ENCODE data around the gene AMPD3. TPM values are rescaled to one million over a fixed set of nuclear protein-coding genes. Genes with fewer than 3 reads are reported as not detected.

AMPD3 gene
- total RNA-seq, 1 experiment from 2014 or later: 5.9 TPM

GRCh38 chr11:10418950-10419310, 36.1 kb upstream of the AMPD3 start:
- Histone ChIP-seq H3K4me2 (ENCODE audit: insufficient read depth, insufficient read length, low read length) (no peak overlapping the region), H2BK12ac (ENCODE audit: insufficient read length, low read depth, low read length) (no peak overlapping the region), H3K9me3 (ENCODE audit: control insufficient read depth, low read depth, low read length) (no peaks in the 10 kb centered on the region), H2BK15ac (ENCODE audit: low read depth, low read length) (no peak overlapping the region), H3K23me2 (ENCODE audit: insufficient read length, low read depth, low read length, poor library complexity, severe bottlenecking) (no peaks in the 10 kb centered on the region), H3K4me1 (ENCODE audit: insufficient read depth, low read length) (no peaks in the 10 kb centered on the region), H2AFZ (ENCODE audit: low read length) (no peak overlapping the region), H3K23ac (ENCODE audit: insufficient read length, low read depth, low read length) (no peak overlapping the region), H3K56ac (ENCODE audit: insufficient read length, low read depth, low read length) (no peak overlapping the region), H4K20me1 (ENCODE audit: control insufficient read depth, insufficient read depth, insufficient read length) (no peaks in the 10 kb centered on the region), H2BK20ac (ENCODE audit: low read depth, low read length, poor library complexity, severe bottlenecking) (no peak overlapping the region), H4K91ac (ENCODE audit: insufficient read length, low read depth, low read length) (no peak overlapping the region), H2BK5ac (ENCODE audit: insufficient read length, low read length) (no peak overlapping the region), H3K18ac (ENCODE audit: insufficient read length, low read depth, low read length) (no peak overlapping the region), H3K27me3 (ENCODE audit: insufficient read depth, low read length) (no peaks in the 10 kb centered on the region), H3K79me2 (ENCODE audit: insufficient read depth, low read length) (no peaks in the 10 kb centered on the region), H3K79me1 (ENCODE audit: insufficient read depth, low read depth, low read length, poor library complexity, severe bottlenecking) (no peaks in the 10 kb centered on the region), H3K27ac (ENCODE audit: insufficient read length, low read depth, low read length) (no peak overlapping the region), H2BK120ac (ENCODE audit: low read depth, low read length, poor library complexity, severe bottlenecking) (no peak overlapping the region), H2AK5ac (ENCODE audit: insufficient read length, low read length) (no peak overlapping the region), H3K9ac (ENCODE audit: extremely low read depth, insufficient read length, low read length) (no peak overlapping the region), H3T11ph (ENCODE audit: low read length) (no peak overlapping the region), H3K14ac (ENCODE audit: insufficient read depth, low read length) (no peak overlapping the region), H4K8ac (replicated peaks; ENCODE audit: insufficient read length, low read depth, low read length) (no peak overlapping the region), H3K4ac (ENCODE audit: low read depth, low read length) (no peak overlapping the region), H4K5ac (ENCODE audit: insufficient read length, low read depth, low read length) (no peak overlapping the region)
- DNase-seq: no peak
- no peak for TF ChIP-seq CTCF (conservative IDR thresholded peaks at IDR 0.05)
- no CpG with 5 or more reads among the region's 3 CpGs for WGBS (ENCODE audit: extremely low coverage, insufficient read length, low lambda C conversion rate)
- peaks cover 4% of the 10 kb centered on the region; the same call in 1 of the 2 replicates for H3K27me3 Mint-ChIP-seq (ENCODE audit: low read depth)
- no peak overlapping the region for H3K4me3 Mint-ChIP-seq
- no peaks in the 10 kb centered on the region; a peak in 1 of 7 replicates for H3K36me3 Mint-ChIP-seq (ENCODE audit: insufficient read depth in 1 of 3, low read depth in 3 of 3)
- H3K4me1 Mint-ChIP-seq: peaks cover 2 to 9% of the 10 kb centered on the region in 2 experiments; a peak in 2 of 4 replicates
- peaks cover 5 to 14% of the 10 kb centered on the region in 2 experiments; a peak in 4 of 5 replicates for H3K9me3 Mint-ChIP-seq
- no peak overlapping the region for H3K27ac Mint-ChIP-seq
